Urothelium cell line (cell line): Measurements from ENCODE around the gene OR2J3.
"Not testable (repeated sequence)": the region's sequence is repeated elsewhere in the genome, so short reads cannot be mapped to it uniquely, and the experiment has no call there.

Experiments
- DNase-seq: peaks from one replicate; pipeline ENCODE4 v3.0.0; 2011; ENCODE audit warnings: low spot score, mixed read lengths
- FAIRE-seq: peaks from 2 replicates; lab custom pipeline; 2011; peaks lifted over from hg19 to GRCh38; lab: Jason Lieb, UNC

OR2J3 gene

GRCh38 chr6:29107758-29108157 is at the start of gene OR2J3:
TSS of gene OR2J3 (plus strand) at chr6:29108058. CDS start at chr6:29111891, 3,833 bp downstream.
- no peak for FAIRE-seq
- no peak for DNase-seq

- peak; percentile 89 for FAIRE-seq
- DNase-seq, result peak; percentile 54
Observed at GRCh38 chr6:29071831-29072723, 35.8 kb upstream of the OR2J3 start.

DNA sequence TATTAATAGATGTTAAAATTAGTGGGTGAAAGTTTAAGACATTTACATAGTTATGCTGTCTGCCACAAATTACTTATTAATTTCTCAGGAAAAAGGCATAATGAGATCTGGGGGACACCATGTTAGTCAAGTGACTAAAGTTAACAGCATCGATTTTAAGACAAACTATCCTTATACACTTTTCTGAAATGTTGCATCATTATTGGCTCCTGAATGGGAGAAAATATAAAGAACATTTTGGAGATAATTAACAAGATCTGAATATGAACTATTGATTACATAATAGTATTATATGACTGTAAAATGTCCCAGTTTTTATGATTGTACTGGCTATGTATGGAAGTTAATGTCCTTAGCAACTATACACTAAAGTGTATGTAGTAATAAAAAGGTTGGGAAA is 28.7 kb upstream of the OR2J3 start:
- FAIRE-seq, result no peak

GRCh38 chr6:29081312-29081711 is 26.5 kb upstream of the OR2J3 start:
- no peak for FAIRE-seq

More for the DNA sequence above, 28.7 kb upstream of the OR2J3 start:
- DNase-seq, result no peak

GRCh38 chr6:29082457-29082856 is 25.4 kb upstream of the OR2J3 start:
- DNase-seq, result no peak
- FAIRE-seq, result no peak

More at GRCh38 chr6:29081312-29081711, 26.5 kb upstream of the OR2J3 start:
- no peak for DNase-seq

GRCh38 chr6:29087213-29087612 is 20.6 kb upstream of the OR2J3 start, which contains the start of gene OR2B3:
TSS of gene OR2B3 (minus strand) at chr6:29087313. CDS start at chr6:29087248, 65 bp downstream.
- no peak for DNase-seq
- no peak for FAIRE-seq

DNA sequence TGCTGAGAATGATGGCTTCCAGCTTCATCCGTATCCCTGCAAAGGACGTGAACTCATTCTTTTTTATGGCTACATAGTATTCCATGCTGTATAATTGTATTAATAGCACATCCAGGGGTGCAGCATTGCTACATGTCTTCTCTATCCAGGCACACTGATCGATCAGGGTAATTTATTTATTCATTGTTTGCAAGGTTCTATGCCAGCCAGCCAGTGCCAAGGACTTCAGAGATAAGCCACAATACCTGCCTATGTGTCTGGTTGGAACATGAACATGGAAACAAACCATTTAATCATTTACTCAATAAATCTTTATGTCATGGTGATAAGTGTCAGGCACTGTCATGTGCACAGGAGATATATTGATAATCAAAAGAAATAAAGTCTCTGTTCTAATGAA is 14.9 kb upstream of the OR2J3 start:
- no peak for DNase-seq
- no peak for FAIRE-seq

DNA sequence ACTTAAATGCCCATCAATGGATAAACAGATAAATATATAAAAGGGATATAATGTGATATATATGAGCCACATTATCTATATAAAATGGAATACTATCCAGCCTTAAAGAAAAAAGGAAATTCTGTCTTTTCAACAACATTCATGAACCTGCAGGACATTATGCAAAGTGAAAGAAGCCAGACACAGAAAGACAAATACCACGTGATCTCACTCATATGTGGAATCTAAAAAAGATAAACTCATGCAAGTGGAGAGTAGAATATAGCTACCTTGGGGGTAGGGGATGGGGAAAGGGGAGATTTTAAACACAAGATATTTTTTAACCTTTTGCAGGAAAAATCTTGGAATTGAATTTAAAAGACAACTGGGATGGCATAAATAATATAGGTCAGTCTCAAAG is 10.1 kb upstream of the OR2J3 start:
- FAIRE-seq (no peak), DNase-seq (no peak)

- no peak for FAIRE-seq
Observed at GRCh38 chr6:29099190-29099589, 8.7 kb upstream of the OR2J3 start, which contains the start of gene OR2J1. TSS of gene OR2J1 (plus strand) at chr6:29099490. CDS start at chr6:29100943, 1,453 bp downstream.

GRCh38 chr6:29112135-29112534 is 4.3 kb downstream of the OR2J3 start:
- DNase-seq (no peak), FAIRE-seq (no peak)

More at GRCh38 chr6:29099190-29099589, 8.7 kb upstream of the OR2J3 start, which contains the start of gene OR2J1:
- no peak for DNase-seq

- FAIRE-seq, DNase-seq: not testable (repeated sequence)
Observed at GRCh38 chr6:29114964-29115363, 7.1 kb downstream of the OR2J3 start.

DNA sequence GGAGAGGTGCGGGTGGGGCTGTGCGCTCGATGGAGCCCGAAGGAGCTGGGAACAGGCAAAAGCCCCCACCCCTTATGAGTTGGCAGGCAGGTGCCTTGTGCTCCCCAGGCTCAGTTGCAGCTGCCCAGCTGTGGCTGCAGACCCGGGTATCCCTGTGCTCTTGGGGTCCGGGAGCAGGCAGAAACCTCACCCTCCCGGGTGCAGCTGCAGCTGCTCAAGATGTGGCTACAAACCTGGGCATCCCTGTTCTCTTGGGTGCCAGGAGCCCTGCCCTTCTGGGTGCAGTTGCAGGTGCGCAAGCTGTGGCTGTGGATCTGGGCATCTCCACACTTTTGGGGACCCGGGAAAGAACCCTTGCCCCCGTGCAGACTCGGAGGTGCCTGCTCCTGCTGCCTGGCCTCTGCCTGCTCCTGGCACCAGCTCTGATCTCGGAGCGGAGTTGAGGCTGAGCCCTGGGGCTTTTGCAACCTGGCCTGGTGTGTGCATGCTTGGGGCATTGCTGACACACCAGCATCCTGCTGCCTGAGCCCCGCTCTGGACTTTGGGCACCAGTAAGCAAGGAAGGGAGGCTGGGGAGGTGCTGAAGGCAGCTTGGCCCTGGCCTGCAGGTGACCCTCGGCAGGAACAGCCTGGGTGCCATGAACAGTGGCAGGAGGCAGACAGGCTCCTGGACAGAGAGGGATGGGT is 21.6 kb downstream of the OR2J3 start:
- FAIRE-seq (no peak), DNase-seq (no peak)

DNA sequence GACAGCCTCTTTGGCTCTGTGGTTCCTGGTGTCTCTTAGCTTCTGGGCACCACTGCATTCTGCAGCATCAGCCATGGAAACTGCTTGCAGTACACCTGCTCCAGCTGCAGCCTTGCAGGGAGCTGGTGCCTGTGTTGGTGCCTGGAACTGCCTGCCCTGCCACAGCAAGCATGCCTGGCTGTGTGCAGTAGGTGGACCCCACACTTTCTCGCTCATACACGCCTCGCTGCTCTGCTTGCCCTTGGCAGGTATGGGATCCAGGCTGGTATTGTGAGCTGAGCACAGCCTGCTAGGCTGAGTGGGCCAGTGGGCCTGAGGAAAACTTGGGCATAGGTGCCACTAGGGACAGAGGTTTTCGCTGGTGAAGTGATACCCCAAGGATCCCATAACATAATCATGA is 22.8 kb downstream of the OR2J3 start:
- FAIRE-seq, result peak; percentile 69
- no peak for DNase-seq

GRCh38 chr6:29131691-29132090 is 23.8 kb downstream of the OR2J3 start:
- no peak for FAIRE-seq

DNA sequence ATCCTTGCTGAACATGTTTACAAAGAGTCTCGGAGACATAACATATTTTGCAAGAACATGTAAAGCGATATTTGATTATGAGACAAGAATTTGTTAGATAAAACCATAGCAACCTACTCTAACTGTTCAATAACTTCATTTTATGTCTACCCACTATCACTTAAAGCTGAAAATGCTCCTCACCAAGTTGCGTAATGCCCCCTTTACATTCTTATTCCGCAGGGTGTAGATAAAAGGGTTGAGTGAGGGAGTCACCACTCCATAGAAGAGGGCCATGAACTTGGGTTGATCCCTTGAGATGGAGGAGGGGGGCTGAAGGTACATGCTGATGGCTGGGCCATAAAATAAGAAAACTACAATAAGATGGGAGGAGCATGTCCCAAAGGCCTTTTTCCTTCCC is 29.9 kb downstream of the OR2J3 start:
- FAIRE-seq, result no peak
- no peak for DNase-seq

More at GRCh38 chr6:29131691-29132090, 23.8 kb downstream of the OR2J3 start:
- no peak for DNase-seq

DNA sequence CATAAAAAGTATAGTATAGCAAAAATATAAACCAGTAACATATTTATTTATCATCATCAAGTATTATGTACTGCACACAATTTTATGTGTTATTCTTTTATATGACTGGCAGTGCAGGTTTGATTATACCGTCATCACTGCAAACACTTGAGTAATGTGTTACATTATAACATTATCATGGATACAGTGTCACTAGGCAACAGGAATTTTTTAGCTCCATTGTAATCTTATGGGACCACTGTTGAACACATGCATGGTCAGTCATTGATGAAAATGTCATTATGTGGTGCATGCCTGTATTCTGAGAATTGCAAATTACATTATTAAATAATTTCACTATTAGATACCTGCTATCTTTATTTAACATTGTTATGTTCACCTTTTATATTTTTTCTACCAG is 33.7 kb downstream of the OR2J3 start:
- FAIRE-seq, result no peak
- no peak for DNase-seq

GRCh38 chr6:29142309-29142708 is 34.5 kb downstream of the OR2J3 start:
- FAIRE-seq (no peak), DNase-seq (peak; percentile 12)

DNA sequence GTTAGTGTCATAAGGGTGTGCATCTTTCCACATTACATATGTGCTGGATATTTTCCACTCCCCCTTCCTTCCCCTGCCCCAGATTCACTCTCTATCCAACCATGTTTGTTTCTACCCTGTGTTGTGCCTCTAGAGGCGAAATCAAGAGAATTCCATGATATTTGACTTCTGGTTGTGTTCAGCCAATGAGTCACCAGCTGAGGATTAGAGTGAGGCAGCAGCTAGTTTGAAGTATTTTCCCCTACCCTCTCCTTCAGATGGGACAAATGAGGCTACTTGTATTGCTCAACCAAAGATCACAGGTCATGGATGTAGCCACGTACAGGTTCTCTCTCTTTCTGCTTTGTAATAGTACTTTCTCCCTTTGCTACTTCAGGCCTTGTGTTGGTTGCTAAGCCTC is 38.3 kb downstream of the OR2J3 start:
- FAIRE-seq (no peak), DNase-seq (peak; percentile 36)

- DNase-seq (no peak), FAIRE-seq (no peak)
Observed at GRCh38 chr6:29147074-29147473, 39.2 kb downstream of the OR2J3 start.

DNA sequence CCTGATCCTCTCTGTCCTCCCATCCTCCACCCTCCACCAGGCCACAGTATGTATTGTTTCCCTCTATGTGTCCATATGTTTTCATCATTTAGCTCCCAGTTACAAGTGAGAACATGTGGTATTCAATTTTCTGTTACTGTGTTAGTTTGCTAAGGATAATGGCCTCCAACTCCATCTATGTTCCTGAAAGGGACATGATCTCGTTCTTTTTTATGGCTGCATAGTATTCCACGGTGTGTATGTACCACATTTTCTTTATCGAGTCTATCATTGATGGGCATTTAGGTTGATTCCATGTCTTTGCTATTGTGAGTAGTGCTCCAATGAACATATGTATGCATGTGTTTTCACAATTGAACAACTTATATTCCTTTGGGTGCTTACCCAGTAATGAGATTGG is 41.6 kb downstream of the OR2J3 start:
- not testable (repeated sequence) for FAIRE-seq, DNase-seq

DNA sequence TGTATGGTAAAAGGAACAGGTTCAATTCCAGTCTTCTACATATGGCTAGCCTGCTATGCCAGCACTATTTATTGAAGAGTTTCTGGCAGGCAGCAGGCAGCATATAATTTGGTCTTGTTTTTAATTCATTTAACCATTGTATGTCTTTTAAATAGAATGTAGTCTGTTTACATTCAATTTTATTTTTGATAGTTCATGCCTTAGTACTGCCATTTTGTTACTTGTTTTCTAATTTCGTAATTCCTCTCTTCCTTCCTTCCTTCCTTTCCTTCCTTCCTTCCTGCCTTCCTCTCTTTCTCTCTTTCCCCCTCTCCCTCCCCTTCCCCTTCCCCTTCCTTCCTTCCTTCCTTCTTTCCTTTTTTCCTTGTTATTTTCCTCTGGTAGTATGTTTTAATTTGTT is 45.2 kb downstream of the OR2J3 start:
- DNase-seq, result no peak
- no peak for FAIRE-seq
